GM18951 (cell line): ENCODE data around the gene PLEKHG5.

Experiments
- POLR2A ChIP-seq: IDR thresholded peaks from 4 replicates; pipeline ENCODE4 v1.6.1; 2011; ENCODE audit warnings: mild to moderate bottlenecking; ENCODE audit not compliant: insufficient read length, insufficient read depth; ENCODE audit errors: extremely low read depth
- in situ Hi-C: fragments of 300-500 bp; cut with MboI; formaldehyde crosslinking; loops from one replicate; pipeline ENCODE4 v1.12.0; 2022; ENCODE audit warnings: low sequenced_read_pairs, mixed read lengths, inconsistent platforms; ENCODE audit not compliant: unreplicated experiment

The PLEKHG5 gene

DNA sequence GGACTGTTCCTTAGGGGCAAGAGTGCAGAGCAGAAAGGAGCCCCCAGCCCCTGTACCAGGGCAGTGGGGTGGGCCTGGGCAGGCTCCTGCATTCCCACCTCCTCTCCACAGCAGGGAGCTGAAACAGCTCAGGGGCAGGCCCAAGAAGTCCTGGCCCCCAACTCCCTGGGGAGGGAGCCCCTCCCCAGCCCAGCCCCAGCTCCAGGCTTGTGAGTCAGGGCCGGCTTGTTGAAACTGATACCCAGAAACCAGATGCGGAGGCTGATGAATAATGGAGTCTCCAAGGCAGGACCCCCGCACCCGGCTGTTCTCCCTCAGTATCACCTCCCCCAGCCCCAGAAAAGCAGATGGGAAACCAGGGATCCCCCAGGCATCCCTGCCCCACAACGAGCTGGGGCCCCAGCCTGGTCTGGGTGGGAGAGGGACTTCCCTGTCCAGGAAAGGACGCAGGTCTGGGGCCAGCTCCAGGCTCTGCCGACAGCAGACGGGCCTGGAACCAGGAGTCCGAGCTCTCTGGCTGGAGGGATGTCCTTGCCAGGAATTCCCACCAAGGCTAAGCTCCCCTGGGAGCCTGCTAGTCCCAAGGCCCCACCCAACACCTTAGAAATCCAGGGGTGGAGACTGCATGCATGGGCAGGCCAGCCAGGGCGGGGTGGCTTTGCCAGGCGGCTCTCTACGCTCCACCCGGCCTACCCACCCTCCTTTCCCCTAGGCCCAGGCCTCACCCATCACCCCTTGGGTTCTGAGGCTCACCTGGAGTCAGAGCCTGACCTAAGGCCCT, 2.7 kb downstream of the PLEKHG5 start:
- in situ Hi-C loops, result no loop called here
- TF ChIP-seq POLR2A, result no peak

DNA sequence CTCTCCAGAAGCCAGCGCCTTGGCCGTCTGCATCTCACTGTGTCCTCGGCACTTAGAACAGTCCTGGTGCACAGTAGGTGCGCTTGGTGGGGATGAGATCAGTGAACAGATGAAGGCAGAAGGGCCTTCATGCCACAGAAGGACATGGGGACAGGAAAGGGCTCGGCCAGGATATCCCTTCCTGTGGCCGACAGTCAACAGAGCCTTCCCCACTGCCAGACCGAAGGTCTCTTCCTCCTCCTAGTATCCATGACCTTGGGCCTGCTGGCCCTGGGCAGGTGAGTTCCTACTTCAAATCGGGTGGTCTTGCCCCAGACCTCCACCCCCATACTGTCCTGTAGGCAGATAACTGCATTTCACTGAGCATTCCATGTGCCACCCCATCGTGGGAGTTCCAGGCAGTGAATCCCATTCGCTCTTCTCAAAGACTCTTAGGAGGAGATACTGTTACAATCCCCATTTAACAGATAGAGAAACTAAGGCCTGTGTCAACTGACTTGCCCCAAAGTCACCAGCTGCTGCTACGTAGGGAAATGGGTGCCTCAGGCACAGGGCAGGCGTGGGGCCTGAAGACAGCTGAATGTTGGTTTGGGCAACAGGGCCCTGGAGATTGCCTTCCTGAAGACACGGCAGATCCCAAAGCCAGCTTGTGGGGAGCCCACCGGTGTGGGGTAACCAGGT, 3.5 kb downstream of the PLEKHG5 start:
- TF ChIP-seq POLR2A, result no peak
- in situ Hi-C loops, result no loop called here

DNA sequence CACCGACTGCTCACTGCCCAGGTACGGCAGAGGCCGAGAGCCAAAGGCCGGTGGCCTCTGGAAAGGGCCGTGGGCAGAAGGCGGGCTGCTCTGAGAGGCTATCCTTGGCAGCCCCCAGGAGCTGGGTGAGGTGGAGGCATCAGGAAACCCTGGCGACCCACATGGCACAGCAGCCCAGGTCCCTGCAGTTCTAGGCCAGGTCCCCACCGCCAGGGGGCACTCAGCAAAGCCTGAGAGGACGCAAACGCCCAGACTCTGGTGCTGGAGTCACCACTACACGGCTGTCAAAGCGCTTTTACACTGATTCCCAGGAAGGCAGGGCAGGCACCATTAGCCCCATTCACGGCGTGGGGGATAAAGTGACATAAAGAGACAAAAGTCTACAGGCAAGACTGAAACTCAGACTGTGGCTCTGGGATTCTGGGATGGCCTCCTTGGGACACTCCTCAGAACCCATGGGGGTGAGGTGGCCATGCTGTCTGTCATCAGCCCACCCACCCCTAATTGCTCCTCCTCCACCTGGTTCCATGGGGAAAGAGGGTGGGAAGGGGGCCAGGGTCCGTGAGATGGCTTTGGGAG, 4.9 kb downstream of the PLEKHG5 start:
- no peak for TF ChIP-seq POLR2A
- in situ Hi-C loops, result no loop called here

DNA sequence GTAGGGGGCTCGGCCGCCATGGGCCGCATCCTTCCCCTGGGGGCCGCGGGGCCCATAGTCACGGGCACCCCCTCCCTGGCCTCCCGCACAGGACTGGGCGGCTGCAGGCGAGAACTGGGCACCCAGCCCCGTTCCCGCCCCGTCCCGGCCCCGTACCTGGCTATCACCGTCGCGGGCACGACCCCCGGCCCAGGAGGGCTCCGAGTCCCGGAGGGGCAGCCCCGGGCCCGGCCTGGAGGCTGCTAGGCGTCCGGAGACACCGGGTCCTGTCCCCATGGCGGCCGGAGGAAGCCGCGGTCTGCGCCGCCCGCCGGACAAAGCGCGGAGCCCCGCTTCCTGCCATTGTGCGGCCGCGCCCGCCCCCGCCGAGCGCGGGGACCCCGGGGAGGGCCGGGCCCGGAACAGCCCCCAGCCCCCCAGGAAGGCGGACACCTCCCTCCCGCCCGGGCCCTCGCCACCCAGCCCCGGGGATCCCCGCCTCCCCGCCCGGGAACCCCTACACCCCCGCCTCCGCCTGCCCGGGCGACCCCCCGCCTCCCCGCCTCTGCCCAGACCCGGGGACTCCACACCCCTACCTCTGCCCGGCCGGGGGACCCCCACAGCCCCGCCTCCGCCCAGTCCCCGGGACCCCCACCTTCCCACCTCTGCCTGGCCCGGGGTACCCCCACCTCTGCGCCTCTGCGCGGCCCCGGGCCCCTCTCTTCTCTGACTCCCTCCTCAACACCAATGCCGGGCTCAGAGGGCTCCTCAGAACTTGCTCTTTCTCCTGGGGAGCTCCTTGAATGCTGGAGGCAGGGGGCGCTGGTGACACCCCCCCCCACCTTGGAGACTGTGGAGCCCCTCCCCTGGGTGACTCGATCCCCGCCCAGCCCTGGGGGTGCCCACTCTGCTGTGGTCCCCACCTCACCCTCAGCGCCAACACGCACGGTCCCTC, 6.0 kb downstream of the PLEKHG5 start:
- in situ Hi-C loops, result no loop called here
- TF ChIP-seq POLR2A, result no peak

DNA sequence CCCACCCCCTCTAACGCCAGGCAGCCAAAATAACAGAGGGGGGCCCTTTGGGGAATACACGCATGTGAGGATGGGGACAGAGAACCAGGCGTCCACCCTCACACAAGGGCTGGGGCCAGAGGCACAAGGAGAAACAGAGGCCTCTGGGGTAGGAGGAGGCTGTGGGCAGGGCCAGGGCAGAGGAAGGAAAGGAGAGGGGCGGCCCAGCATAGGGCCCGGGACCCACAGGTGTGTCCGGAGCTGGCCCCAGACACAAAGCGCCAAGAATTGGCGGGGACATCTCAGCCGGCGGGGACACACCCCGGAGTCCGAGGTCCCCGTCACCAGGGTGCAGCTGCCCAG, 6.7 kb downstream of the PLEKHG5 start:
- no peak for TF ChIP-seq POLR2A
- in situ Hi-C loops, result no loop called here

DNA sequence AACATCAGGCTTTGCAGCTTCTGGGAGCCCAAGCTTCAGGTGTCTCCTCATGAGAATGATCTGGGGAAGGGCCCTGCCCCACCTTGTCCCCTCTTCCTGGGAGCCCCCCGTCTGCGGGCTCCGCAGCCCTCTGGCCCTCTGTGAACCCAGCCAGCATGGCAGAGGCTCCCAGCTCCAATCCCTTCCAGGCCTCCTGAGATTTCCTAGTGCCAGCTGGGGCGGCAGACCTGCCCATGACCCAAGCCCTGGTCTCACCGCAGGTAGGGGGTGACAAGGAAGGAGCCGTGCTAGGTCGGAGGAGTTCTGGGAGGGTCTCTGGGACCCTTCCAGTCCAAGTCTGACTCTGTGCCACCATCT, 7.7 kb downstream of the PLEKHG5 start:
- in situ Hi-C loops, result no loop called here
- no peak for TF ChIP-seq POLR2A

DNA sequence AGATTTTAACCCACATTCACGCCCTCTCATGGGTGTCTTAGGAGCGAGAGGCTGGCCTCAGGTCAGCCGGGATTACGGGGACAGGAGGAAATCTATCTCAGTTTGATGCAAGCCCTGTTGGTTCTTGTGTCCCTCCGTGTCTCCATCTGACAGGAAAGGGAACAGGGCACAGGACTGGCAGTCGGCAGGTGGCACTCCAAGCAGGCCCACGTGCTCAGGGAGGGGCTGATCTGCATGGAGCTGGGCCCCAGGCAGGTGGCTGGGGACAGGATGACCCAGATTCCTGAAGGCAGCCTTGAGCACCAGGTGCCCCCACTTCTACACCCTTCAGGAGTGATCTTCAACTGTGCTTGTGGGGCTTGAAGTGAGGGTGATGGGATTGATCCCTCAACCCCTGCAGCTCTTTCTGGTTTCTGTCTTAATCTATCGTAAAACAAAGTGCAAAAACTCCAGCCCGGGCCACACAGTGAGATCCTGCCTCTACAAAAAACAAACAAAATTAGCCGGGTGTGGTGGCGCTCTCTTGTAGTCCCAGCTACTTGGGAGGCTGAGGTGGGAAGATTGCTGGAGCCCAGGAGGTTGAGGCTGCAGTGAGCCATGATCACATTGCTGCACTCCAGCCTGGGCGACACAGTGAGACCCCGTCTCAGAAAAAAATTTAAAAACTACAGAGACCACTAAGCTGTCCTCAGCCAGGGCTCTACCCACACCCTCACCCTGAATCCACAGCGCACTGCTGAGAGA, 8.3 kb downstream of the PLEKHG5 start:
- TF ChIP-seq POLR2A, result no peak
- in situ Hi-C loops, result no loop called here

DNA sequence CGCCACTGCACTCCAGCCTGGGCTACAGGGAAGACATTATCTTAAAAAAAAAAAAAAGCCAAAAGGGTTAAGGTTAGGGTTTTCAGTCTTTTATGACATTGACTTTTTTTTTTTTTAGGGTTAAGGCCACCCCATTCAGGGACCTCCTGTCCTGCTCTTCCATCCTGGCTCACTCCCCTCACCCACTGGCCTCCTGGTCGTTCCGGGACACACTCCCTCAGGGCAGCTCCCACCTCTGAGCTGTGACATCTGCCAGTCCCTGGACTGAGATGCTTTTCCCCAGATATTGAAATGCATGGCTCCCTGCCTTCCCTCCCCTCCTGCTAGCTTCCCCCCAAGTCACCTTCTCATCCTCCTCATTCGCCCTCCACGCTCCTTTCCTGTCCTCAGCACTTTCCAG, 9.6 kb downstream of the PLEKHG5 start:
- TF ChIP-seq POLR2A, result no peak
- in situ Hi-C loops, result no loop called here

DNA sequence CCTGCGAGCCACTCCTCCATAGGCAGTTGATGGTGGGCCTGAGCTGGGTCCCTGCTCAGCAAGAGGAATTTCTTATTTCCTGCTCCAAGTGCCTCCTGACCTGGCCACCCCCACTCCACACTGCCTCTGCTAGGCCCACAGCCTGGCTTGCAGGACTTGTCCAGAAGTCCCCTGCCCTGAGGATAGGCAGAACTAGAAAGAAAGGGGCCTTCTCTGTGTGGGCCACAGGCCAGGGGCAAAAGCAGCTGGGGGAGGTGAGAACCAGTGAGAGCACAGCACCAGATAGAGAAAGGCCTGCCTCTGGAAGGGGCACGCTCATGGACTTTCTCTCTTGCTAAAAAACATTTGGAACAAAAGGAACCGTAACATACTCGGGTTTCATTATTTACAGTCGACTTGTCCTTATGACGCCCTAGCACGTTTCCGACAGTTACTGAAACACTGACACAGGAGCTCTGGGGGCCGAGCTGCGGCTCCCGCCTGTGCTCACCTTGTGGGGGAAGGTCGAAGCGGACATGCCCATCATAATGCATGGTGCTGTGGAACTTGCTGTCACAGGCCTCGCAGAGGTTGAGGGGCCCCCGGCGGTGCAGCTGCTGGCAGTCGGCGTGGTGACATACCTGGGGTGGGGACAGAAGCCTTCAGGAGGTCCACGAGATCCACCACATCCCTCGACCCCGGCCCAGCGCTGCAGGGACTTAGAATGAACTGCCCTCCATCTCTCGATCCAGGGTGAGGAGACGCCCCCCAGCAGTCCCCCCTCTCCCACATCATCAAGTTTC, 14.2 kb downstream of the PLEKHG5 start:
- in situ Hi-C loops, result no loop called here
- no peak for TF ChIP-seq POLR2A

DNA sequence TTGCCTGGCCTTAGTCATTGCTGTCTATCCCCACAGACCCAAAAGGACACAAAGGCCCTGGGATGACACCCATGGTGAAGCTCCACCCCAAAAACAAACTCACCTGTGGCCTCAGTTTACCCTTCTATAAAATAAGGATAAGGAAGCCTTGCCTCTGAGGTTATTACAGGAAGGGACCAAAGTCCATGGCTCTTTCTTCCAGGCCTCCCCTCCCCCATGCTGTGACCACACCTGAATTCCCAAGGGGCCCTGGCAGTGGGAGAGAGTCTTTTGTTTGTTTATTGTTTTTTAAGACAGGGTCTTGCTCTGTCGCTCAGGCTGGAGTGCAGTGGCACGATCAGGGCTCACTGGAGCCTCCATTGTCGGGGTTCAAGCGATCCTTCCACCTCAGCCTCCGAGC, 15.0 kb downstream of the PLEKHG5 start:
- in situ Hi-C loops, result no loop called here
- no peak for TF ChIP-seq POLR2A

DNA sequence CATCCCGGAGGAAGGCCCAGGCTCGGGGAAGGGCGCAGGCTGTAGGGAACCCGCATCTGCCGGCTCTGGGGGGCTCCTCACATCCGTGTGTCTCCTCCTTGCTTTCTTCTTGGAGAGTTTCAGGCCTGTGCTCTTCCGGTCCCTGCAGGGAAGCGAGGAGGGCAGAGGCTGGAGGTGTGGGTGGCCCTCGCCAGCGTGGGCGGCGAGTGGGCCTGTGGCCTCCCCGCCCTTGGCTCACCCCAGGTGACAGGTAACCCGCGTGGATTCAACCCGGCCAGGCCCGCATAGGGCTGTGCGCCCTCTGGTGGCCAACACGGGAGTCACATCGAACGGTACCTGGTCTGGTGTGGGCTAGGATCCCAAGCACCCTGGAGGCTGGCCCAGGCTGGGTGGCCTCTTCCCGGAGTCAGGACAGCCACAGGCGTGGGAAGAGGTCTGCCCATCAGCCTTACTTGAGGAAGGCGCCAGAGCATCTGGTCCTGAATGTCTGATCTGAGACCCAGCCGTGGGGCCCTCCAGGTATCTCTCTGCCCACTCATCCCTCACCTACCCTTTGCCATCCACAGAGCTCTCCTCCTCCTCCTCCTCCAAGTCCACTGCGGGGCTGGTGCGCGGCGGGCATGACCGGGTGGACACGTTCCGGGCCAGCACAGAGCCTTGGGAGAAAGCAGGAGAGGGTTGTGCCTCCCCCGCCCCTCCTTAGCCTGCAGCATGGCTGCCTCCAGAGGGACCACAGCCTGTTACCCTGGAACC, 15.9 kb downstream of the PLEKHG5 start:
- in situ Hi-C loops, result no loop called here
- TF ChIP-seq POLR2A, result no peak
